Endometrium (tissue), 2 donors: Measurements from ENCODE around the gene LONP2.
"Not testable (repeated sequence)": the region's sequence is repeated elsewhere in the genome, so short reads cannot be mapped to it uniquely, and the experiment has no call there.

Experiments used
- FAIRE-seq: peaks from 2 replicates; lab custom pipeline; 2012; peaks lifted over from hg19 to GRCh38; lab: Jason Lieb, UNC
- donor health status: control.
- donor health status: control.

Gene LONP2

DNA sequence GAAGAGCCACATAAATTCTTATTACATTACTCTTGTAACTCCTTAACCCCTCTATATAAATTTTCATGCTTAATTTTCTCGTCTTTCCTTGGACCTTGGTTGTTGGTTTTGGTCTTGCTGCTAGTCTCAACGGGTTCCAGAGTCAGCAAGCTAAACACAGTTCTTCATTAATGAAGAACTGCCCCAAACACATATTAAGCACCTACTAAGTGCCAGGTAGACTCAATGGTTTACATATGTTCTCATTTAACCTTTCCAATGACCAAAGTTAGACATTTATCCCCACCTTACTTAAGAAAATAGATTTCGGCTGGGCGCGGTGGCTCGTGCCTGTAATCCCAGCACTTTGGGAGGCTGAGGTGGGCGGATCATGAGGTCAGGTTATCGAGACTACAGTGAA, 126.1 kb downstream of the LONP2 start:
- FAIRE-seq: no peak

DNA sequence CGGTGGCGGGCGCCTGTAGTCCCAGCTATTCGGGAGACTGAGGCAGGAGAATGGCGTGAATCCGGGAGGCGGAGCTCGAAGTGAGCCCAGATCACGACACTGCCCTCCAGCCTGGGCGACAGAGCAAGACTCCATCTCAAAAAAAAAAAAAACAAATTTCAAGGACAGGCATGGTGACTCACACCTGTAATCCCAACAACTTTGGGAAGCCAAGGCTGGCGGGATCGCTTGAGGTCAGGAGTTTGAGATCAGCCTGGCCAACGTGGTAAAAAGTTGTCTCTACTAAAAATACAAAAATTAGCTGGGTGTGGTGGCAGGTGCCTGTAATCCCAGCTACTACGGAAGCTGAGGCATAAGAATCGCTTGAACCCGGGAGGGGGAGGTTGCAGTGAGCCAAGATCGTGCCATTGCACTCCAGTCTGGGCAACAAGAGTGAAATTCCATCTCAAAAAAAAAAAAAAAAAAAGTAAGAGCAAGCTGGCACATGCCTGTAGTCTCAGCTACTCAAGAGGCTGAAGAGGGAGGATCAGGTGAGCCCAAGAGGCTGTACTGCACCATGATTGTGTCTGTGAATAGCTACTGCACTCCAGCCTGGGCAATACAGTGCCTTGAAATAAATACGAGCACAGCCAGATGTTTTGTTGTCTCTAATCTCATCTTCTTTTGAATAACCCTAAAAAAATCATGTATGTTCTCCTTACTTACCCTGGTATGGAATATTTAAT, 126.7 kb downstream of the LONP2 start:
- FAIRE-seq: not testable (repeated sequence)

DNA sequence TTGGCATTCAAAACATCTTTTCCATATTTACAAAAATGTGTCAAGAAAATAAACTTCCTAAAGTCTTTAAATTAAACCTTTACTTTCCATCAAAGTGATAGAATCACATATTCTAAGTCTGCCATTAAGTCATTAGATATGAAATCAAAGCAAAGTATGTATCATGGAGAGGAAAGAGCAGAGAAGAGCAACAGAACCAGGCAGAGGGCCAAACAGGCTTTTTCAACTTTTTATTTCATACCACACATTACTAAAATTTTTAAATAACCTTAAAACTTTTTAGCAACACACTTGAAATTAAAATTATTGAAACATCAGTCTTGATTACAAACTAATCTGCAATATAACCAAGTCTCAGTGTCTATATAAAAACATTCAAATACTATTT, 127.3 kb downstream of the LONP2 start:
- peak; percentile 12 for FAIRE-seq

DNA sequence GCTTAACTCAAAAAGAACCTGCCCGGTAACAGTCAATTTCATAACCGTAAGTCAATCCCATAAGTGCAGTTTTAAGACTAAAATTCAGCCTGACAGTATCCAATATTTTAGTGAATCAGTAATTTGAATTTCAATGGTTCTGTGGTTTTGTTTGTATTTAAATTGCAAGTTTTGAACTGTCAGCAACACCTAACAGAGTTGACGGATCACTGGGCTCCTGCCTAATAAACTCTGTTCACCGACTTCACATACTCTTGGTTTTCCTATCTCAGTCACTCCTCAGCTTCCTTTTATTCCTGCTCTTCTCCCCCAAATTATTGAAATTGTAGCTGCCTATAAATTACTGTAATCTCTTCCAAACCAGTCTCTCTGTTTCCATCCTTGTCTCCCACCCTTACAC, 128.6 kb downstream of the LONP2 start:
- no peak for FAIRE-seq

DNA sequence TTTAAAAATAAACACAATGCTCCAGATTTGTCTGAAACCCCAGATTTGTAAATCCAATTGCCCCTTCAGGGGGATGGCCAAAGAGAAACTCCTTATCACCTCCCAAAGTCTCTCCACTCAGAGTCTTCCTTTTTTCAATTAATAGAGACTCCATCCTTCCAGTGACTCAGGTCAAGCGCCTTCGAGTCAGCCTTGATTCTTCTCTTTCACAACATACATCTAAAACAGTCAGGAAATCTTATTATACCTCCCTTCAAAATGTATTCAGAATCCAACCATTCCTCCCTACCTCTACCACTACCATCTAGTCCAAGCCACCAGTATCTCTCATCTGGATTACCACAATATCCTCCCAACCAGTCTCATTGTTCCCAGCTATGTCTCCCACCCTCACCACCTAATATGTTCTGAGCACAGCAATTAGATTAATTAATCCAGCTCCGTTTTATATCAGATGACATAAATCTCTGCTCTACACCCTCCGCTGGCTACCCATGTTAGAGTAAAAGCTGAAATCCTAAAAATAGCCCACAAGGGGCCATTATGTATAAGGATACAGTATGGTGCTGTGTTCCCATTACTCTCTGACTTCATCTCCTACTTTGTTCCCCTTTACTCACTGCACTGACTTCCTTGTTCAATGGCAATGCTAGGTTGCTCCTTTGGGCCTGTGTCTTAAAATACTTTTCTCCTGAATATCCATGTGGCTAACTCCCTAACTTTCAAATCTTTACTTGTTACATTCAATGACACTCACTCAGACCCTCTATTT, 129.3 kb downstream of the LONP2 start:
- FAIRE-seq: no peak

DNA sequence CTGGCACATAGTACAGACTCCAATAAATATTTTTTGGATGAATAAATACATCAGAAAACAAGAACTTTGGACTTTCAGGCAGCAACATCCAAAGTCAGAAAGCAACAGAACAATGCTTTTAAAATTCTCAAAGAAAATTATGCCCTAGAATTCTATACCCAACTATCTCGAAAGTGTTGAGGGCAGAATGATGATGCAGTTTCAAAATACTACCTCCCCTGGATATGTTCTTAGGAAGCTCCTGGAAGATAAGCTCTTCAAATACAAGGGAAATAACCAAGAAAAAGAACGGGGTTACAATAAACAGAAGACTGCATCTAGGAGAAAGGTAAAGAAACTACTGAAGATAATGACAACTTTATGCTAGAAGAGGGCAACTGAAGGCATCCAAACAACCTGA, 130.2 kb downstream of the LONP2 start:
- FAIRE-seq: no peak

DNA sequence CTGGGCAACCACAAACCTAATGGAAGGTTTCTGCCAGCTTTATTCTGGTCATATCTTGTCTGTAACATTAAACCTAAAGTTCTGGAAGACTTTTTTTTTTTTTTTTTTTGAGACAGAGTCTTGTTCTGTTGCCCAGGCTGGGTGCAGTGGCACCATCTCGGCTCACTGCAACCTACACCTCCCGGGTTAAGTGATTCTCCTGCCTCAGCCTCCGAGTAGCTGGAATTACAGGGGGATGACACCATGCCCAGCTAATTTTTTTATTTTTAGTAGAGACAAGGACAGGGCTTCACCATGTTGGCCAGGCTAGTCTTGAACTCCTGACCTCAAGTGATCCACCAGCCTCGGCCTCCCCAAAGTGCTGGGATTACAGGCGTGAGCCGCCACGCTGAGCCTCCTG, 133.2 kb downstream of the LONP2 start:
- not testable (repeated sequence) for FAIRE-seq

DNA sequence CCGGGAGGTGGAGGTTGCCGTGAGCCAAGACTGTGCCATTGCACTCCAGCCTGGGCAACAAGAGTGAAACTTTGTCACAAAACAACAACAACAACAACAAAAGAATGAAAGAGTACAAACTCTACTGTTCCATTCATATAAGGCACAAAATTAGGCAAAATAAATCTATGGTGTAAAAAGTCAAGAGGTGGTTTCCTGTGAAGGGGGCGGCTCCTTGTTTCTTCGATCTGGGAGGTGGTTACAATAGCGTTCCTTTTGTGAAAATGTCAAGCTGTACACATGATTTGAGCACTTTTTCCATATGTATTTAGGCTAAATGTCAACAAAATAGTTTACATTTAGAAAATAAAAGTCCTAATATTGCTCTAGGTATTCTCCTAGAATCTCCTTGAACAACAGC, 134.2 kb downstream of the LONP2 start:
- no peak for FAIRE-seq

DNA sequence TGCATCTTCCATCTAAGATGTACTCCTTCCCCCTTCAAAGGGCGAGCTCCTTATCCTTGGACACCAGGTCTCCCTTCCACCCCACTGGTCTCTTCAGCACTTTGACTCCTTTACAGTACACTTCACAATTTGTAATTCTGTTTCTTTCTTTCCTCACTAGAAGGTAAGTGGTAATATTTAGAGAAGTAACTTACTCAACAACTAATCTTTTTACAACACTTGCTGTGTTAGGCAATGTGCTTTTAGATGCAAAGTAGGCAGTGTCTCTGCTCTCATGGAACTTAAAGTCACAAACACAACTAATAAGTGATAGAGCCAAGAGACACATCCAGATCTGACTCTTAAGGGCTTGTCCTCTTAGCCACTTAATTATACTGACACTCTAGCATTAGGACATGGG, 134.7 kb downstream of the LONP2 start:
- no peak for FAIRE-seq

DNA sequence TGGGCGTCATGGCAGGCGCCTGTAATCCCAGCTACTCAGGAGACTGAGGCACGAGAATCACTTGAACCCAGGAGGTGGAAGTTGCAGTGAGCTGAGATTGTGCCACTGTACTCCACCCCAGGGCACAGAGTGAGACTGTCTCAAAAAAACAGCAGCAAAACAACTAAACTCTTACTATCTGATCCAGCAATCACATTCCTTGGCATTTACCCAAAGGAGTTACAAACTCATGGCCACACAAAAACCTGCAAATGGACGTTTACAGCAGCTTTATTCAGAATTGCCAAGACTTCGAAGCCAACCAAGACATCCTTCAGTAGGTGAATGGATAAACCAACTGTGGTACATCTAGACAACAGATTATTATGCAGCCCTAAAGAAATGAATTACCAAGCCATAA, 137.1 kb downstream of the LONP2 start:
- no peak for FAIRE-seq

DNA sequence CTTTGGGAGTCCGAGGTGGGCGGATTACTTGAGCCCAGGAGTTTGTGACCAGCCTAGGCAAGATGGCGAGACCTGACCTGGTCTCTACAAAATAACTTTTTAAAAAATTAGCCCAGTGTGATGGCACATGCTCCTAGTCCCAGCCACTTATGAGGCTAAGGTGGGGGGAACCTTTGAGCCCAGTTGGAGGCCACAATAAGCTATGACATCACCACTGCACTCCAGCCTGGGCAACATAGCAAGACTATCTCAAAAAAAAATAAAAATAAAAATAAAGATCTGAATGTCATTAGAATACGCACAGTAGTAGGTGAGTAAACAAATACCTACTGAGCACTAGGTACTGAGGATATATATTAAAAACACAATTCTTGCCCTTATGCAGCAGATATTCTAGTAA, 138.0 kb downstream of the LONP2 start:
- FAIRE-seq: no peak

DNA sequence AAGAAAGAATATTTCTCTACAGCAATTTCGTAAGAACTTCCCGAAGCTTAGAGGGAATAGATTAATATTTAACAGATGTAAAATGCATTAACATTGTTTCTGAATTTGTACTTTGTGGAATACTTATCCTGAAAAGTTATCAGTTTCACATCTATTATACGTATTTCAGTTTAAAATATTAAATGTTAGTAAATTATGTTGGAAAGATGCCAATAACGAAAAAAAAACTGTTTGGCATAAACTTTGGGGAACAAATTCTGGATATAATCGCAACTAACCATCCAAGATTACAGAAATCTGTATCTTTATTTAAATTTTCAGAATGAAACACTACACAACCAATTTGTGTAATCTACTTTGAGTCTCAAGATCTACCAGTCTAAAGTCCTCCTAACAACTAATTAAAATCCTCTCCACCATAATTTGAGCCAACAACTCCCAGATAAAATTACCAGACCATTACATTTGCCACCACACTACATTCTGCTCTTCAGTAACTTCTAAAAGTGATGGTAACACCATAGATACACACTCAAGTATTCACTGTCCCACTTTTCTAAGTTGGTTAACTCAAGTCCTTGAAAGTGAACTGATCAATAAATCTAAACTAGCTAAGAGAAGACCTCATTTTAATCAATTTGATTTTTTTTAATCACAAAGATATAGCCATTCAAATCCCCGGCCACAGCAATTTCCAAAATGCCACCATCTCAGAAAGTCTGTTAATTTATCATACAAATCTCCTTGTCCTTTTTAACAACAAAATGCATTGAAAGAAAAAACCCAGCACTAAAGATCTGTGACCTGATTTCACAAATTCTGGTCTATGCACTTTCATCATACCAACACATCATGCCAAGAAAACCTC, 139.1 kb downstream of the LONP2 start:
- peak; percentile 48 for FAIRE-seq

DNA sequence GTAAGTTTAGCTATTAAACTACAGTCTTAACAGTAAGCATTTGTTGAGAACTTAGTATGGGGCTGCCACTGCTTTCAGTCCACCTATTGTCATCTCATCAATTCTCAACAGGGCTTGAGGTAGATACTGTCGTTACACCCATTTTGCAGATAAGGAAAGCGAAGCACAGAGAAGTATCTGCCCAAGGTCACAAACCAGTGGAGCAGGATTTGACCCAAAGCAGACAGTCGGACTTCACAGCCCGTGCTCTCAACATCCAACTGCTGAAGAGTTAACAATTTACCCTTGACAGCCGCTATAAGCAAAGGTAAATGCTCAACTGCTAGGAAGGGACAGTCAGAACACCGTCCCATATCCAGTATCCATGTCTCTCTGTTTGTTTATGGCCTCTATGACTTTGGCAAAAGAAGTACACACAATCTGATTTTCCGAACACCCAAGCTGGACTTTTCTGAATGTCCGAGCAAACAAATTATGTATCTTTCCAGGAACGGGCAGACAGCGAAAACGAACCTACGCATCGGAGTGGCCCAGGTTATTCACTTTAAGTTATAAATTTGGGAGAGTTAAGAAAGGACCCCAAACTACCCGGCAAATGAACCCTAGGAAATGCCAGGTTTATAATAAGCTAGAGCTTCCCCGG, 139.9 kb downstream of the LONP2 start:
- no peak for FAIRE-seq

DNA sequence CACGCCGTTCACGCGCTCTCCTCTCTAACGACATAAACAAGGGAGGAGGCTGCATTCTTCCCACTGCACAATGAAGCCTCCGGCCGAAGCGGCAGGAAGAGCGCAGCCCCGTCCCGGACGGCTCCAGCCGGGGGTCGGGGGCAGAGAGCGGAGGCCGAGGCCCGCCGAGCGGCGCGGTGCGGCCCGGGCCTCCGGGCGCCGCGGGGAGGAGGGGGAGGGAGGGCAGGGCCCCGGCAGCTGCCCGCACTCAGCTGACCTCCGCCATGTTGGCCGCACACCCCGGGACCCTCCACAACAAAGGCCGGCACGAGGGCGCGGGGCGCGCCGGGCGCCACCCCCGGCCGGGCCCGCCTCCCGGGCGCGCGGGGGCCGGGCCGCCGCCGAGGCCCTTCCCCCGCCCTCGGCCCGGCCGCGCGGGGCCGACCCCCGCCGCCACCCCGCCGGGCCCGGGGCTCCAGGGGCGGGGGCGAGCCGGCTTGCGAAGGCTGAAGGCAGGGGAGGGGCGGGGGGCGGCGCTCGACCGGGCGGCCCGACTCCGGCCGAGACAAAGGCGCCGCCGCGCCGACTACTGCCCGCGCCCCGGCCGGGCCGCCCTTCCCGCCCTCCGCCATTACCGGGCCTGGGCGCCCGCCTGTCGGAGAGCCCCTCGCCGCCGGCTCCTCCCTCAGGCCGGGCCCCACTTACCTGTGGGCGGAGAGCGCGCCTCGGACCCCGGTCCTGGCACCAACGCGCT, 140.6 kb downstream of the LONP2 start:
- FAIRE-seq: no peak

DNA sequence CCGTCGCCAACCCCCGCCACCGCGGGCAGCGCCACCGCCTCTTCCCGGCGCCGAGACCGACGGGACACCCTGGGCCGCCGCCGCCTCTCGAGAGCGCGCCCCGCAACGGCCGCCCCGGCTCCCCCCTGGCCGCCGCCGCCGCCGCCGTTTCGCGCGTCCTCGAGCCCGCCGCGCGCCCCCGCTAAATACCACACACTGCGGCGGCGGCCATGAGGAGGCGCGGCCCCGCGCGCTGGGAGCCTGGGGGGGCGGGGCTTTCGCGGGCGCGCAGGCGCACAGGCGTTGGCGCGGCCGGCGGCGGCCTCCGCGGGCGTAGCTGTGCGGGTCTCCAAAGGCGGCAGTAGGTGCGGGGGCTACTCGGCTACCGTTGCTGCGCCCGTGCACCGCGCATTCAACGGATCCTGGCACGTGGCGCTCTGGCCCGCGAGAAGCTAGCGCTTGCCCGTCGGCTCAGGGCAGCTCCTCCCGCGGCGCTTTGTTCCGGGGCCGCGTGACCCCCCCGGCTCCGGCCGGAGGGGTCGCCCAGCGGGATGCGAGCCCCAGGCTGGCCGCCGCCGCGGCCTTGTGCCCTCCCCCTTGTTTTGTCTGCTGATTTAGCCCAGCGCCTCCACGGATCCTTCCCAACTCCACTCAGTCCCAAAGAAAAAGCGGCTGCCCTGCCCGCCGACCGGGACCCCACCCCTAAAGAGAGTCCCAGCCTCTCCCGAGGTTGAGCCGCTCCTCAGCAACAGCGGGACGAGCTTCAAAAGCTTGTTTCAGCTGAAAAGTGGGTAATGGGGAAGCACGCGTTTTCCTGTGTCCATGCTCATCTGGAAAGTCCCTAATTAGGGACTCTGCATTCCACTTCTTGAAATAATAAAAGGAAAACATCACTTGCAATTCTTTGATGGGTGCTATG, 141.4 kb downstream of the LONP2 start, which contains the start of gene SIAH1:
TSS of gene SIAH1 (minus strand) at position 161 of the 898 bp plus-strand sequence. CDS start 22,985 bp downstream, outside the sequence.
- FAIRE-seq: no peak

DNA sequence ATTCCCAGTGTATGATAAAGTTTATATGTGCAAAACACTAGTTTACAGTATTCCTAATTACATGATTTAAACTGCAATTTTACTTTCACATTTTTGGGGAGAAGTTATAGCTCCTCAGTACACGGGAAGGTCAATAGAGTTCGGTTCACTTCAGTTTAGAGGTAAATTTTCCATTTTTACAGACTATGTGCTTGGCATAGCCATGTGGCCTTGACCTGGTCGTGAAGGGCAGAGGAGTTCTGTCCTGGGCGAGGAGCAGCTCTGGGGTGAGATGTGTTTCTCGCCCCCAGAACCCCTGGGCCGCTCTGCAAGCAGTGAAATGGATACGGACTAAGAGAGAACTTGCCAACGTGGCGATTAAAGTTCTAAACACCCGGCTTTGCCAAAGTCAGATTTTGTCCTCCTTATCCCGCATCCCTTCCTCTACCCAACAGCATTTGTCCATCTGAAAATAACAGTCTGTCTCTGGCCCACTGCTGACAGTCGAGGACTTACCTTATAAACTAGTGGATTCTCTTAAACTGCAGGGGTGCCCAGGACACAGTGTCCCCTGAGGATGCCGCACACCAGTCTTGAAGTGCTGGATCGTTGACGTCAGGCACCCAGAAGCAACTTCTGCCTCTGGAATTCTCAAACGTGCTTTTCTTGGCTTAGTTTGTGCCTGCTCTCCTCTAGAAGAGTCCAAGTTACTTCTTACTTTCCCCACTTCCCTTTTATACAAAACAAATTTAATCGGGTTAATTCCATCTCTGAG, 142.6 kb downstream of the LONP2 start:
- no peak for FAIRE-seq

DNA sequence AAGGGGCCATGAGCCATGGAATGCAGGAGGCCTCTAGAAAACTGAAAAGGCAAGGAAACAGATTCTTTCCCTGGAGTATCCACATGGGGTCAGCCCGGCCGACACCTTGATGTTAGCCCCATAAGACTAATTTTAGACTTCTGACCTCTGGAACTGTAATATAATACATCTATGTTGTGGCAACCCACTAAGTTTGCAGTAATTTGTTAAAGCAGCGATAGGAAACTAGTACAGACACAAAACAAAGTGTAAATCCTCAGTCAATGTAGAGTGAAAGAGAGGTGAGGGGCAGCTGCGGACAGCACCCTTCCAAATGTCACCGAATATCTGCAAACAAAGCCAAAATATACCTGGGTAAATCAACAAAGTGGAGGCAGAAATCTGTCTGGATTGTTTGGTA, 148.3 kb downstream of the LONP2 start:
- no peak for FAIRE-seq

DNA sequence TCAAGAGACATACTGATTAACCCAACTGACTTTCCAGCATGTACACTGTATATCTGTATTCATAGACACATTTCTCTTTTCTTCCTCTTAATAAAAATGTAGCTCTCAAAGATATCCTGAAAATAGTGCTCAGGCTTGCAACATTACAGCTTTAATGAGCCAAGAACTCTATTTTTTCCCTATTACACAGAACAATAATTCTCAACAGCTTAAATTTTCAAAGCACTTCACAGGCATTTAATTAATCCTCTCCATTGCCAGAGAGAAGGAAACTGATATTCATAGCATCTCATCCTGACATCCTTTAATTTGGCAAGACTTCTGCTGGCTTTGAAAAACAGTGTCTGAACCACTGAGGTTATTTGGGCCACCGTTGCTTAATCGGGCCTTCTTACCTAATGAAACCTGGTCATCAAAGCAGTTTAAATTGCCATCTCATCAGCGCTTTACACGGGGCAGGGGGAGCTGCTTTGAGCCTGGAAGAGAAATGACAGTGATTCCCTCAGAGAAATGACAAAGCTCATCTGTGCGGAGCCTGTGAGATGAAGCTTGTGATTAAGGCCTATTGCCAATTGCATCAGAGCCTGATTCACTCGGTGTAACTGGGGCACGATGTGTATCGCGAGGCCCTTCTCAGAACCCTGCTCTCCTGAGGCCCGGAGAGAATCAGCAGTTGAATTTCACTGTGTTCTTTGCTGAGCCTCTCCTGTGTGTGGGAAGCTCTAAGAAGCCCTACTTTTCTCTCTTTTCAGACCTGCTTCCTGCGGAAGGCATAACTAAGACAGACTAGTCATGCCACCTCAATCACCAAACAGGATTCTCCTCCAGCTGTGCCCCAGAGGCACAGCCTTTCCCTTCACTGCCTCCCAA, 149.6 kb downstream of the LONP2 start:
- no peak for FAIRE-seq

DNA sequence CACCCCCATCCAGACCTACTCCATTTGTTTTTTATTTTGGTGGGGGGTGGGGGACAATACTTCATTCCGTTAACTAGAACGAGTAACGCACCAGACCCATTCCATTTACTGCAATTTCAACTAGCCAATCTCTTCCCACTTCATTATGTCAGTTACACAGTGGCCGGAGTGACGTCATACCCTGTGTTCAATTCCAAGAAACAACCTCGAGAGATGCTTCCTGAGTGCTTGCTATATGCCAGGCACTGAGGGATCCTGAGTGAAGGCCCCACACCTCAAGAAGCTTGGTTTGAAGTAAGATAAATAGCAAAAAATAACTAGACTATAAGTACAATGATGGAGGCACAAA, 150.2 kb downstream of the LONP2 start:
- no peak for FAIRE-seq
